ENCODE results near the gene FIBCD1. TPM values are rescaled to one million over a fixed set of nuclear protein-coding genes. Genes with fewer than 3 reads are reported as not detected.

FIBCD1 gene
- total and polyA plus RNA-seq, 2 experiments from 2014 or later: 4.4 to 5.6 TPM

DNA sequence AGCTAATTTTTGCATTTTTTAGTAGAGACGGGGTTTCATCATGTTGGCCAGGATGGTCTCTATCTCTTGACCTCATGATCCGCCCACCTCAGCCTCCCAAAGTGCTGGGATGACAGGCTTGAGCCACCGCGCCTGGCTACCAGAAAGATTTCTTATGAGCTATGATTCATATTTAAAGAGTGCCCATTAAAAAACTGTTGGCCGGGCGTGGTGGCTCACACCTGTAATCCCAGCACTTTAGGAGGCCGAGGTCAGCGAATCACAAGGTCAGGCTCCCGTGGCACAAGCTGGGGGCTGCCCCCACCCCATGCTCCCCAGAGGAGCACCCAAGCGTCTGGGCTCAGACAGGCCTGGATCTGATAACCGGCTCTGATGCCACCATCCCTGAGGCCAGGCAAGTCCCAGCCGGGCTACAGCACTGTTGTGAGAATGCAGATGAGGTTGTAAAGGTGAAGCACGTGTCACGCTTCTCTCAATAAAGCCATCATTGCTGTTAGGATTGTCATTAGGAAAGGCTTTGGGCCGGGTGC, 56.3 kb downstream of the FIBCD1 start (continued):
- TF ChIP-seq, protein P1, sequence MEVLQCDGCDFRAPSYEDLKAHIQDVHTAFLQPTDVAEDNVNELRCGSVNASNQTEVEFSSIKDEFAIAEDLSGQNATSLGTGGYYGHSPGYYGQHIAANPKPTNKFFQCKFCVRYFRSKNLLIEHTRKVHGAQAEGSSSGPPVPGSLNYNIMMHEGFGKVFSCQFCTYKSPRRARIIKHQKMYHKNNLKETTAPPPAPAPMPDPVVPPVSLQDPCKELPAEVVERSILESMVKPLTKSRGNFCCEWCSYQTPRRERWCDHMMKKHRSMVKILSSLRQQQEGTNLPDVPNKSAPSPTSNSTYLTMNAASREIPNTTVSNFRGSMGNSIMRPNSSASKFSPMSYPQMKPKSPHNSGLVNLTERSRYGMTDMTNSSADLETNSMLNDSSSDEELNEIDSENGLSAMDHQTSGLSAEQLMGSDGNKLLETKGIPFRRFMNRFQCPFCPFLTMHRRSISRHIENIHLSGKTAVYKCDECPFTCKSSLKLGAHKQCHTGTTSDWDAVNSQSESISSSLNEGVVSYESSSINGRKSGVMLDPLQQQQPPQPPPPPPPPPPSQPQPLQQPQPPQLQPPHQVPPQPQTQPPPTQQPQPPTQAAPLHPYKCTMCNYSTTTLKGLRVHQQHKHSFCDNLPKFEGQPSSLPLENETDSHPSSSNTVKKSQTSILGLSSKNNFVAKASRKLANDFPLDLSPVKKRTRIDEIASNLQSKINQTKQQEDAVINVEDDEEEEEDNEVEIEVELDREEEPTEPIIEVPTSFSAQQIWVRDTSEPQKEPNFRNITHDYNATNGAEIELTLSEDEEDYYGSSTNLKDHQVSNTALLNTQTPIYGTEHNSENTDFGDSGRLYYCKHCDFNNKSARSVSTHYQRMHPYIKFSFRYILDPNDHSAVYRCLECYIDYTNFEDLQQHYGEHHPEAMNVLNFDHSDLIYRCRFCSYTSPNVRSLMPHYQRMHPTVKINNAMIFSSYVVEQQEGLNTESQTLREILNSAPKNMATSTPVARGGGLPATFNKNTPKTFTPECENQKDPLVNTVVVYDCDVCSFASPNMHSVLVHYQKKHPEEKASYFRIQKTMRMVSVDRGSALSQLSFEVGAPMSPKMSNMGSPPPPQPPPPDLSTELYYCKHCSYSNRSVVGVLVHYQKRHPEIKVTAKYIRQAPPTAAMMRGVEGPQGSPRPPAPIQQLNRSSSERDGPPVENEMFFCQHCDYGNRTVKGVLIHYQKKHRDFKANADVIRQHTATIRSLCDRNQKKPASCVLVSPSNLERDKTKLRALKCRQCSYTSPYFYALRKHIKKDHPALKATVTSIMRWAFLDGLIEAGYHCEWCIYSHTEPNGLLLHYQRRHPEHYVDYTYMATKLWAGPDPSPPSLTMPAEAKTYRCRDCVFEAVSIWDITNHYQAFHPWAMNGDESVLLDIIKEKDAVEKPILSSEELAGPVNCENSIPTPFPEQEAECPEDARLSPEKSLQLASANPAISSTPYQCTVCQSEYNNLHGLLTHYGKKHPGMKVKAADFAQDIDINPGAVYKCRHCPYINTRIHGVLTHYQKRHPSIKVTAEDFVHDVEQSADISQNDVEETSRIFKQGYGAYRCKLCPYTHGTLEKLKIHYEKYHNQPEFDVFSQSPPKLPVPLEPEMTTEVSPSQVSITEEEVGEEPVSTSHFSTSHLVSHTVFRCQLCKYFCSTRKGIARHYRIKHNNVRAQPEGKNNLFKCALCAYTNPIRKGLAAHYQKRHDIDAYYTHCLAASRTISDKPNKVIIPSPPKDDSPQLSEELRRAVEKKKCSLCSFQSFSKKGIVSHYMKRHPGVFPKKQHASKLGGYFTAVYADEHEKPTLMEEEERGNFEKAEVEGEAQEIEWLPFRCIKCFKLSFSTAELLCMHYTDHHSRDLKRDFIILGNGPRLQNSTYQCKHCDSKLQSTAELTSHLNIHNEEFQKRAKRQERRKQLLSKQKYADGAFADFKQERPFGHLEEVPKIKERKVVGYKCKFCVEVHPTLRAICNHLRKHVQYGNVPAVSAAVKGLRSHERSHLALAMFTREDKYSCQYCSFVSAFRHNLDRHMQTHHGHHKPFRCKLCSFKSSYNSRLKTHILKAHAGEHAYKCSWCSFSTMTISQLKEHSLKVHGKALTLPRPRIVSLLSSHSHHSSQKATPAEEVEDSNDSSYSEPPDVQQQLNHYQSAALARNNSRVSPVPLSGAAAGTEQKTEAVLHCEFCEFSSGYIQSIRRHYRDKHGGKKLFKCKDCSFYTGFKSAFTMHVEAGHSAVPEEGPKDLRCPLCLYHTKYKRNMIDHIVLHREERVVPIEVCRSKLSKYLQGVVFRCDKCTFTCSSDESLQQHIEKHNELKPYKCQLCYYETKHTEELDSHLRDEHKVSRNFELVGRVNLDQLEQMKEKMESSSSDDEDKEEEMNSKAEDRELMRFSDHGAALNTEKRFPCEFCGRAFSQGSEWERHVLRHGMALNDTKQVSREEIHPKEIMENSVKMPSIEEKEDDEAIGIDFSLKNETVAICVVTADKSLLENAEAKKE (CRISPR knock-in tag; IDR thresholded peaks at IDR 0.05): no peak
- TF ChIP-seq ZNF114 (CRISPR knock-in tag; IDR thresholded peaks at IDR 0.05) (no peak), CREB1 (CRISPR knock-in tag; IDR thresholded peaks at IDR 0.05; ENCODE audit: low read depth) (no peak)

DNA sequence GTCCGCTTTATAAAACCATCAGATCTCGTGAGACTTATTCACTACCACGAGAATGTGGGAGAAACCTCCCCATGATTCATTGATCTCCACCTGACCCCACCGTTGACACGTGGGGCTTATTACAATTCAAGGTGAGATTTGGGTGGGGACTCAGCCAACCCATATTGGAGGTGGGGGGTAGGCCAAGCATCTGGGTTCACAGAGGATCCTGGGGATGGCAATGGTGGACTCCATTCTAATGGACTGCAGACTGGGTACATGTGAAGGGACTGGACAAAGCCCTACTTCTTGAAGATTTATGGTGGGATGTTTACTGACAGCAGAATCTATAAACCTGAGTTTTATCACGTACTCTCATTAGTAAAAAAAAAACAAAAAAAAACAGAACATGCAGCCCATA, 57.5 kb downstream of the FIBCD1 start:
- Histone ChIP-seq H3F3A (replicated peaks; ENCODE audit: low read depth) (no peaks in the 10 kb centered on the region), H3K36me3 (ENCODE audit: insufficient read depth) (peaks cover 64% of the 10 kb centered on the region), H3K4me2 (no peak overlapping the region), H4K20me1 (replicated peaks; ENCODE audit: insufficient read depth) (peaks cover 6% of the 10 kb centered on the region; the same call in 1 of the 2 replicates), H3K27ac (ENCODE audit: low read depth) (no peak overlapping the region), H3K27me3 (ENCODE audit: insufficient read depth) (no peaks in the 10 kb centered on the region), H3K4me3 (no peak overlapping the region), H3K4me1 (ENCODE audit: insufficient read depth) (no peaks in the 10 kb centered on the region), H2AFZ (no peak overlapping the region), H3K79me2 (replicated peaks; ENCODE audit: insufficient read depth) (no peaks in the 10 kb centered on the region), H3K9me2 (ENCODE audit: insufficient read depth) (no peaks in the 10 kb centered on the region)
- no peak overlapping the region for H3K27ac Mint-ChIP-seq
- no peak overlapping the region for H3K4me3 Mint-ChIP-seq
- peaks cover 82% of the 10 kb centered on the region for H3K36me3 Mint-ChIP-seq (ENCODE audit: low read depth)
- H3K9me3 Mint-ChIP-seq: no peaks in the 10 kb centered on the region
- H3K27me3 Mint-ChIP-seq (ENCODE audit: insufficient read depth, low read depth, poor library complexity): peaks cover 7% of the 10 kb centered on the region
- DNase-seq (ENCODE audit: low spot score) (no peak), ATAC-seq (no peak)
- peaks cover 7% of the 10 kb centered on the region; the same call in 1 of the 3 replicates for H3K4me1 Mint-ChIP-seq
- no peak for TF ChIP-seq EZH2 (IDR thresholded peaks at IDR 0.05; ENCODE audit: low read depth, unreplicated experiment)
- no peak for TF ChIP-seq CREB1 (CRISPR knock-in tag; IDR thresholded peaks at IDR 0.05; ENCODE audit: low read depth)
- TF ChIP-seq STAT1 (IDR thresholded peaks at IDR 0.05; ENCODE audit: unreplicated experiment): no peak
- TF ChIP-seq, protein P2, sequence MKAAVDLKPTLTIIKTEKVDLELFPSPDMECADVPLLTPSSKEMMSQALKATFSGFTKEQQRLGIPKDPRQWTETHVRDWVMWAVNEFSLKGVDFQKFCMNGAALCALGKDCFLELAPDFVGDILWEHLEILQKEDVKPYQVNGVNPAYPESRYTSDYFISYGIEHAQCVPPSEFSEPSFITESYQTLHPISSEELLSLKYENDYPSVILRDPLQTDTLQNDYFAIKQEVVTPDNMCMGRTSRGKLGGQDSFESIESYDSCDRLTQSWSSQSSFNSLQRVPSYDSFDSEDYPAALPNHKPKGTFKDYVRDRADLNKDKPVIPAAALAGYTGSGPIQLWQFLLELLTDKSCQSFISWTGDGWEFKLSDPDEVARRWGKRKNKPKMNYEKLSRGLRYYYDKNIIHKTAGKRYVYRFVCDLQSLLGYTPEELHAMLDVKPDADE (IDR thresholded peaks at IDR 0.05): no peak
- TF ChIP-seq JUNB (IDR thresholded peaks at IDR 0.05; ENCODE audit: unreplicated experiment): no peak
- TF ChIP-seq NANOG (IDR thresholded peaks at IDR 0.05; ENCODE audit: borderline replicate concordance): no peak
- no peak for TF ChIP-seq POLR2AphosphoS5 (IDR thresholded peaks at IDR 0.05; ENCODE audit: low read depth)
- no peak for TF ChIP-seq ZNF331 (CRISPR knock-in tag; IDR thresholded peaks at IDR 0.05; ENCODE audit: low read depth)
- TF ChIP-seq EZH2phosphoT487 (IDR thresholded peaks at IDR 0.05; ENCODE audit: unreplicated experiment): no peak
- TF ChIP-seq, protein P3, sequence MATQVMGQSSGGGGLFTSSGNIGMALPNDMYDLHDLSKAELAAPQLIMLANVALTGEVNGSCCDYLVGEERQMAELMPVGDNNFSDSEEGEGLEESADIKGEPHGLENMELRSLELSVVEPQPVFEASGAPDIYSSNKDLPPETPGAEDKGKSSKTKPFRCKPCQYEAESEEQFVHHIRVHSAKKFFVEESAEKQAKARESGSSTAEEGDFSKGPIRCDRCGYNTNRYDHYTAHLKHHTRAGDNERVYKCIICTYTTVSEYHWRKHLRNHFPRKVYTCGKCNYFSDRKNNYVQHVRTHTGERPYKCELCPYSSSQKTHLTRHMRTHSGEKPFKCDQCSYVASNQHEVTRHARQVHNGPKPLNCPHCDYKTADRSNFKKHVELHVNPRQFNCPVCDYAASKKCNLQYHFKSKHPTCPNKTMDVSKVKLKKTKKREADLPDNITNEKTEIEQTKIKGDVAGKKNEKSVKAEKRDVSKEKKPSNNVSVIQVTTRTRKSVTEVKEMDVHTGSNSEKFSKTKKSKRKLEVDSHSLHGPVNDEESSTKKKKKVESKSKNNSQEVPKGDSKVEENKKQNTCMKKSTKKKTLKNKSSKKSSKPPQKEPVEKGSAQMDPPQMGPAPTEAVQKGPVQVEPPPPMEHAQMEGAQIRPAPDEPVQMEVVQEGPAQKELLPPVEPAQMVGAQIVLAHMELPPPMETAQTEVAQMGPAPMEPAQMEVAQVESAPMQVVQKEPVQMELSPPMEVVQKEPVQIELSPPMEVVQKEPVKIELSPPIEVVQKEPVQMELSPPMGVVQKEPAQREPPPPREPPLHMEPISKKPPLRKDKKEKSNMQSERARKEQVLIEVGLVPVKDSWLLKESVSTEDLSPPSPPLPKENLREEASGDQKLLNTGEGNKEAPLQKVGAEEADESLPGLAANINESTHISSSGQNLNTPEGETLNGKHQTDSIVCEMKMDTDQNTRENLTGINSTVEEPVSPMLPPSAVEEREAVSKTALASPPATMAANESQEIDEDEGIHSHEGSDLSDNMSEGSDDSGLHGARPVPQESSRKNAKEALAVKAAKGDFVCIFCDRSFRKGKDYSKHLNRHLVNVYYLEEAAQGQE (IDR thresholded peaks at IDR 0.05; ENCODE audit: unreplicated experiment): no peak

Measured in GM23338 (cell line).